Neutrophil (primary cell): ENCODE data around the gene NISCH.

ENCODE experiments used
- H3K27ac ChIP-seq: fragments of 200-600 bp; sonication (generic); 2 replicates; pipeline ENCODE4 v1.5.1; 2016; ENCODE audit warnings: mild to moderate bottlenecking, moderate library complexity
- H3K27me3 ChIP-seq: fragments of 200-600 bp; sonication (generic); 2 replicates; pipeline ENCODE4 v1.6.0; 2016; ENCODE audit warnings: mild to moderate bottlenecking
- H3K36me3 ChIP-seq: fragments of 200-600 bp; sonication (generic); 2 replicates; pipeline ENCODE4 v1.5.1; 2017
- H3K4me1 ChIP-seq, 2 experiments: fragments of 200-600 bp in 1 of 2; sonication (generic) in 1 of 2; 1 replicate in 1 of 2; 2 replicates in 1 of 2; pipeline versions ENCODE4 v1.5.1 to v1.6.1; 2013 to 2016; ENCODE audit warnings: low read depth in 1 of 2, low read length in 1 of 2, mild to moderate bottlenecking in 1 of 2, moderate library complexity in 1 of 2; ENCODE audit not compliant: control insufficient read depth in 1 of 2, insufficient read depth in 1 of 2
- H3K4me3 ChIP-seq, 2 experiments: fragments of 200-600 bp in 1 of 2; sonication (generic) in 1 of 2; 1 replicate in 1 of 2; 2 replicates in 1 of 2; pipeline ENCODE4 v1.5.1; 2013 to 2016; ENCODE audit warnings: low read depth in 1 of 2, low read length in 1 of 2, mild to moderate bottlenecking in 1 of 2, moderate library complexity in 1 of 2
- H3K9me3 ChIP-seq: fragments of 200-600 bp; sonication (generic); 2 replicates; pipeline ENCODE4 v1.5.1; 2016
- CTCF ChIP-seq: fragments of 200-600 bp; sonication (generic); IDR thresholded peaks from 2 replicates; pipeline ENCODE4 v1.5.1; 2016; ENCODE audit warnings: antibody characterized with exemption

NISCH gene

GRCh38 chr3:52443268-52443610, 12.2 kb upstream of the NISCH start:
- no peak for TF ChIP-seq CTCF
- Histone ChIP-seq H3K9me3 (no peaks in the 10 kb centered on the region), H3K27ac (no peak overlapping the region), H3K4me1 (no peaks in the 10 kb centered on the region), H3K4me3 (no peak overlapping the region), H3K36me3 (no peaks in the 10 kb centered on the region), H3K27me3 (no peaks in the 10 kb centered on the region)

- Histone ChIP-seq H3K27me3 (no peaks in the 10 kb centered on the region), H3K4me1 (no peaks in the 10 kb centered on the region), H3K27ac (no peak overlapping the region), H3K9me3 (no peaks in the 10 kb centered on the region), H3K36me3 (no peaks in the 10 kb centered on the region), H3K4me3 (no peak overlapping the region)
- no peak for TF ChIP-seq CTCF
Measured at GRCh38 chr3:52443791-52444687, 11.4 kb upstream of the NISCH start.

- H3K27me3 ChIP-seq, result no peaks in the 10 kb centered on the region
- no peak within 1 kb of the TSS for H3K4me3 ChIP-seq
- peak; percentile 30 for TF ChIP-seq CTCF
- no peaks in the 10 kb centered on the region for H3K36me3 ChIP-seq
- H3K9me3 ChIP-seq, result no peaks in the 10 kb centered on the region
- H3K4me1 ChIP-seq, result no peaks in the 10 kb centered on the region
- H3K27ac ChIP-seq, result no peak within 1 kb of the TSS
Measured at GRCh38 chr3:52444860-52445793, 10.3 kb upstream of the NISCH start, which contains the start of gene SEMA3G. Gene SEMA3G, minus strand, starts transcription at chr3:52445103. Its CDS starts 76 bp downstream, at chr3:52445027.

GRCh38 chr3:52446042-52446441, 9.4 kb upstream of the NISCH start:
- no peak for TF ChIP-seq CTCF
- Histone ChIP-seq H3K27me3 (no peaks in the 10 kb centered on the region), H3K4me1 (no peaks in the 10 kb centered on the region), H3K9me3 (no peaks in the 10 kb centered on the region), H3K27ac (no peak overlapping the region), H3K4me3 (no peak overlapping the region), H3K36me3 (no peaks in the 10 kb centered on the region)

- Histone ChIP-seq H3K36me3 (no peaks in the 10 kb centered on the region), H3K4me3 (no peak overlapping the region), H3K4me1 (no peaks in the 10 kb centered on the region), H3K9me3 (no peaks in the 10 kb centered on the region), H3K27ac (no peak overlapping the region), H3K27me3 (no peaks in the 10 kb centered on the region)
- TF ChIP-seq CTCF, result peak; percentile 94
Measured at GRCh38 chr3:52446631-52447511, 8.5 kb upstream of the NISCH start.
